ENCODE data around the gene NBEA.

NBEA gene

GRCh38 chr13:35714588-35715377 is 772.7 kb downstream of the NBEA start:
- no peak overlapping the region for H3K4me3 ChIP-seq (replicated peaks; ENCODE audit: insufficient read depth, low read length)
- H3K27me3 ChIP-seq (ENCODE audit: insufficient read depth, poor library complexity, severe bottlenecking): no peaks in the 10 kb centered on the region
- no peak for TF ChIP-seq POLR2AphosphoS5 (IDR thresholded peaks at IDR 0.05; ENCODE audit: low read depth)
- TF ChIP-seq REST (IDR thresholded peaks at IDR 0.05; ENCODE audit: insufficient replicate concordance, low read depth): no peak
- TF ChIP-seq CTCF (IDR thresholded peaks at IDR 0.05; ENCODE audit: insufficient read depth, low read length): no peak
- no peak for TF ChIP-seq GABPA (IDR thresholded peaks at IDR 0.05; ENCODE audit: low read depth)
- no peak for TF ChIP-seq SPI1 (IDR thresholded peaks at IDR 0.05; ENCODE audit: borderline replicate concordance, low read depth)
- H3K27ac ChIP-seq (replicated peaks): no peak overlapping the region
- DNase-seq (ENCODE audit: low read depth in 1 of 2, low spot score in 1 of 2): no peak

- H3K27ac ChIP-seq (replicated peaks): no peak overlapping the region
- TF ChIP-seq REST (IDR thresholded peaks at IDR 0.05; ENCODE audit: insufficient replicate concordance, low read depth): no peak
- no peak for TF ChIP-seq CTCF (IDR thresholded peaks at IDR 0.05; ENCODE audit: insufficient read depth, low read length)
- no peak for TF ChIP-seq SPI1 (IDR thresholded peaks at IDR 0.05; ENCODE audit: borderline replicate concordance, low read depth)
- no peak for TF ChIP-seq POLR2AphosphoS5 (IDR thresholded peaks at IDR 0.05; ENCODE audit: low read depth)
- TF ChIP-seq GABPA (IDR thresholded peaks at IDR 0.05; ENCODE audit: low read depth): no peak
- no peak overlapping the region for H3K4me3 ChIP-seq (replicated peaks; ENCODE audit: insufficient read depth, low read length)
- DNase-seq (ENCODE audit: low read depth in 1 of 2, low spot score in 1 of 2): no peak
- H3K27me3 ChIP-seq (ENCODE audit: insufficient read depth, poor library complexity, severe bottlenecking): no peaks in the 10 kb centered on the region
Observed at GRCh38 chr13:35716186-35716585, 774.1 kb downstream of the NBEA start.

- TF ChIP-seq SPI1 (IDR thresholded peaks at IDR 0.05; ENCODE audit: borderline replicate concordance, low read depth) (no peak), CTCF (IDR thresholded peaks at IDR 0.05; ENCODE audit: insufficient read depth, low read length) (no peak), POLR2AphosphoS5 (IDR thresholded peaks at IDR 0.05; ENCODE audit: low read depth) (no peak), GABPA (IDR thresholded peaks at IDR 0.05; ENCODE audit: low read depth) (no peak), REST (IDR thresholded peaks at IDR 0.05; ENCODE audit: insufficient replicate concordance, low read depth) (no peak)
- no peak overlapping the region for H3K27ac ChIP-seq (replicated peaks)
Observed at GRCh38 chr13:35716729-35717128, 774.7 kb downstream of the NBEA start.

More at GRCh38 chr13:35716729-35717128, 774.7 kb downstream of the NBEA start:
- no peak for DNase-seq (ENCODE audit: low read depth in 1 of 2, low spot score in 1 of 2)
- no peak overlapping the region for H3K4me3 ChIP-seq (replicated peaks; ENCODE audit: insufficient read depth, low read length)
- no peaks in the 10 kb centered on the region for H3K27me3 ChIP-seq (ENCODE audit: insufficient read depth, poor library complexity, severe bottlenecking)
